H1 (cell line): Measurements from ENCODE around the gene ADNP2. TPM values are rescaled to one million over a fixed set of nuclear protein-coding genes. Genes with fewer than 3 reads are reported as not detected.

Experiments
- CTCF ChIA-PET: fragments of 300-600 bp; sonication (Branson Sonifier 250); formaldehyde crosslinking; loops from one replicate; lab custom pipeline; 2021; ENCODE audit not compliant: partially characterized antibody; lab: Charles Lee
- POLR2A ChIA-PET: fragments of 300-600 bp; sonication (Branson Sonifier 250); formaldehyde crosslinking; loops from one replicate; lab custom pipeline; 2021; ENCODE audit warnings: inconsistent platforms; ENCODE audit not compliant: partially characterized antibody; lab: Charles Lee
- DNase-seq, 2 experiments: peaks; one replicate each; pipeline versions ENCODE4 v3.0.0 to v3.0.0-alpha.2; 2010 to 2022; ENCODE audit warnings: low spot score in 2 of 2, low read depth in 1 of 2, mixed read lengths in 1 of 2
- FAIRE-seq: peaks from 2 replicates; lab custom pipeline; 2011; peaks lifted over from hg19 to GRCh38; lab: Jason Lieb, UNC
- H2AFZ ChIP-seq: 2 replicates; pipeline ENCODE4 v1.8.1; 2012; ENCODE audit warnings: low read length, inconsistent platforms
- H2AK5ac ChIP-seq: 2 replicates; pipeline ENCODE4 v1.6.1; 2013; ENCODE audit warnings: low read depth, low read length
- H2BK120ac ChIP-seq: replicated peaks from 2 replicates; pipeline ENCODE3; 2013; ENCODE audit warnings: low read depth, low read length, inconsistent platforms
- H2BK12ac ChIP-seq: 2 replicates; pipeline ENCODE4 v1.6.1; 2013; ENCODE audit warnings: low read depth, low read length
- H2BK15ac ChIP-seq: 2 replicates; pipeline ENCODE4 v1.6.1; 2013; ENCODE audit warnings: low read length
- H2BK20ac ChIP-seq: 2 replicates; pipeline ENCODE4 v1.6.1; 2013; ENCODE audit warnings: low read length
- H2BK5ac ChIP-seq: 2 replicates; pipeline ENCODE4 v1.6.1; 2013; ENCODE audit warnings: low read depth, low read length
- H3K14ac ChIP-seq: 2 replicates; pipeline ENCODE4 v1.6.1; 2013; ENCODE audit warnings: inconsistent platforms; ENCODE audit not compliant: insufficient read length
- H3K18ac ChIP-seq: 2 replicates; pipeline ENCODE4 v1.6.1; 2013; ENCODE audit warnings: low read length; ENCODE audit errors: extremely low read depth
- H3K23ac ChIP-seq: 2 replicates; pipeline ENCODE4 v1.6.1; 2013; ENCODE audit warnings: inconsistent platforms; ENCODE audit not compliant: insufficient read length
- H3K23me2 ChIP-seq: 2 replicates; pipeline ENCODE4 v1.6.1; 2013; ENCODE audit warnings: low read depth, low read length
- H3K27ac ChIP-seq: 2 replicates; pipeline ENCODE4 v1.6.1; 2011; ENCODE audit warnings: low read depth, low read length, inconsistent platforms
- H3K27me3 ChIP-seq, 4 experiments: replicated peaks in 1 of 4; 1 replicate in 1 of 4; 2 replicates in 3 of 4; pipeline versions ENCODE4 v1.6.1 to v1.8.1; 2011 to 2013; ENCODE audit warnings: low read length in 3 of 4, mild to moderate bottlenecking in 3 of 4, inconsistent platforms in 2 of 4, mixed read lengths in 2 of 4, moderate library complexity in 1 of 4; ENCODE audit not compliant: control insufficient read depth in 3 of 4, insufficient read depth in 3 of 4; ENCODE audit errors: extremely low read depth in 1 of 4
- H3K36me3 ChIP-seq, 4 experiments: 2 replicates each; pipeline versions ENCODE4 v1.6.1 to v1.8.1; 2011 to 2013; ENCODE audit warnings: mild to moderate bottlenecking in 4 of 4, low read length in 3 of 4, moderate library complexity in 2 of 4, control low read depth in 1 of 4, inconsistent platforms in 1 of 4; ENCODE audit not compliant: insufficient read depth in 4 of 4, control insufficient read depth in 2 of 4
- H3K4ac ChIP-seq: replicated peaks from 2 replicates; pipeline ENCODE3; 2013; ENCODE audit warnings: low read length, low read depth, mixed read lengths, inconsistent platforms; ENCODE audit not compliant: insufficient read length
- H3K4me1 ChIP-seq, 4 experiments: replicated peaks in 1 of 4; 1 replicate in 1 of 4; 2 replicates in 3 of 4; pipeline versions ENCODE4 v1.6.1 to v1.8.1; 2011 to 2013; ENCODE audit warnings: low read length in 3 of 4, inconsistent platforms in 2 of 4, mixed read lengths in 1 of 4; ENCODE audit not compliant: insufficient read depth in 4 of 4, control insufficient read depth in 3 of 4
- H3K4me2 ChIP-seq, 2 experiments: 2 replicates each; pipeline versions ENCODE4 v1.6.1 to v1.8.1; 2011 to 2013; ENCODE audit warnings: low read depth in 2 of 2, low read length in 2 of 2, control low read depth in 1 of 2, inconsistent platforms in 1 of 2, mild to moderate bottlenecking in 1 of 2; ENCODE audit not compliant: insufficient read depth in 1 of 2
- H3K4me3 ChIP-seq, 4 experiments: fragments of 200-600, 300-600 bp in 1 of 4; sonication (generic), shearing (Covaris generic), sonication (Bioruptor Twin) in 1 of 4; 2 replicates each; pipeline versions ENCODE4 v1.5.1 to v1.8.1; 2011 to 2016; ENCODE audit warnings: low read length in 4 of 4, low read depth in 3 of 4, control low read depth in 2 of 4, inconsistent platforms in 2 of 4, mild to moderate bottlenecking in 2 of 4, mixed read lengths in 1 of 4, moderate library complexity in 1 of 4; ENCODE audit not compliant: insufficient read depth in 2 of 4; ENCODE audit errors: extremely low read depth in 1 of 4
- H3K56ac ChIP-seq: replicated peaks from 2 replicates; pipeline ENCODE3; 2013; ENCODE audit warnings: low read depth, mild to moderate bottlenecking, mixed read lengths, low read length, inconsistent platforms; ENCODE audit not compliant: insufficient read length
- H3K79me1 ChIP-seq: 2 replicates; pipeline ENCODE4 v1.6.1; 2013; ENCODE audit warnings: low read depth, low read length, control low read depth
- H3K79me2 ChIP-seq, 2 experiments: 2 replicates each; pipeline versions ENCODE4 v1.6.1 to v1.8.1; 2012 to 2013; ENCODE audit warnings: low read length in 2 of 2, mild to moderate bottlenecking in 2 of 2, inconsistent platforms in 1 of 2; ENCODE audit not compliant: insufficient read depth in 2 of 2, control insufficient read depth in 1 of 2
- H3K9ac ChIP-seq, 4 experiments: replicated peaks in 1 of 4; 1 replicate in 1 of 4; 2 replicates in 3 of 4; pipeline versions ENCODE4 v1.6.1 to v1.8.1; 2011 to 2013; ENCODE audit warnings: low read depth in 3 of 4, low read length in 3 of 4, control low read depth in 2 of 4, mild to moderate bottlenecking in 2 of 4, moderate library complexity in 2 of 4, inconsistent platforms in 1 of 4; ENCODE audit errors: extremely low read depth in 1 of 4
- H3K9me3 ChIP-seq, 2 experiments: 2 replicates each; pipeline versions ENCODE4 v1.6.1 to v1.8.1; 2012 to 2013; ENCODE audit warnings: mild to moderate bottlenecking in 2 of 2, moderate library complexity in 2 of 2, control low read depth in 1 of 2, inconsistent platforms in 1 of 2, low read depth in 1 of 2, low read length in 1 of 2, mixed read lengths in 1 of 2; ENCODE audit not compliant: insufficient read depth in 2 of 2
- H4K20me1 ChIP-seq, 2 experiments: replicated peaks in 1 of 2; 2 replicates each; pipeline versions ENCODE3 to v1.8.1; 2011 to 2013; ENCODE audit warnings: inconsistent platforms in 2 of 2, low read length in 2 of 2, mild to moderate bottlenecking in 1 of 2; ENCODE audit not compliant: insufficient read depth in 2 of 2, control insufficient read depth in 1 of 2
- H4K5ac ChIP-seq: 2 replicates; pipeline ENCODE4 v1.6.1; 2013; ENCODE audit warnings: low read length, low read depth, mixed read lengths, inconsistent platforms; ENCODE audit not compliant: insufficient read length
- H4K8ac ChIP-seq: 2 replicates; pipeline ENCODE4 v1.8.0; 2013; ENCODE audit warnings: mild to moderate bottlenecking, moderate library complexity, low read length, inconsistent platforms; ENCODE audit not compliant: insufficient read depth; ENCODE audit errors: extremely low read depth
- H4K91ac ChIP-seq: replicated peaks from 2 replicates; pipeline ENCODE3; 2013; ENCODE audit warnings: low read length, mixed read lengths, inconsistent platforms; ENCODE audit not compliant: insufficient read length
- ASH2L ChIP-seq: fragments of 200-600, 300-600 bp; sonication (generic); IDR thresholded peaks from one replicate; pipeline ENCODE4 v1.7.1; 2017; ENCODE audit warnings: low read length
- BCL11A ChIP-seq, 2 experiments: IDR thresholded peaks; one replicate each; pipeline ENCODE4 v1.6.1; 2011; ENCODE audit warnings: low read depth in 2 of 2, low read length in 2 of 2, mild to moderate bottlenecking in 2 of 2
- CTBP2 ChIP-seq: IDR thresholded peaks from 2 replicates; pipeline ENCODE4 v1.7.0; 2011; ENCODE audit warnings: borderline replicate concordance, mild to moderate bottlenecking, moderate library complexity, mixed read lengths, low read length; ENCODE audit not compliant: insufficient read depth, insufficient read length
- EZH2 ChIP-seq: fragments of 200-600 bp; sonication (generic); IDR thresholded peaks from 2 replicates; pipeline ENCODE4 v1.7.1; 2012; ENCODE audit warnings: low read depth, mild to moderate bottlenecking, moderate library complexity, low read length, inconsistent platforms; ENCODE audit not compliant: severe bottlenecking
- PHF8 ChIP-seq: fragments of 200-600 bp; sonication (generic); conservative IDR thresholded peaks from 2 replicates; pipeline ENCODE4 v1.7.1; 2012; ENCODE audit warnings: low read depth, mild to moderate bottlenecking, inconsistent platforms, low read length, moderate library complexity
- POU5F1 ChIP-seq: IDR thresholded peaks from 2 replicates; pipeline ENCODE4 v1.6.1; 2011; ENCODE audit warnings: low read depth, mild to moderate bottlenecking, low read length, moderate library complexity
- TAF7 ChIP-seq: optimal IDR thresholded peaks from 2 replicates; pipeline ENCODE3; 2011; ENCODE audit warnings: low read depth, mild to moderate bottlenecking, inconsistent platforms, low read length, moderate library complexity, borderline replicate concordance
- TBP ChIP-seq: IDR thresholded peaks from 2 replicates; pipeline ENCODE4 v1.6.1; 2011; ENCODE audit warnings: low read depth, low read length, improper control_type of control experiment
- YY1 ChIP-seq: IDR thresholded peaks from 2 replicates; pipeline ENCODE4 v1.6.1; 2011; ENCODE audit warnings: low read depth, mild to moderate bottlenecking, low read length
- WGBS, 2 experiments: shearing (Covaris generic) in 1 of 2; methylation state at CpG; one replicate each; pipeline versions ENCODE4 v1.1.6 to v1.1.7; 2013 to 2015; ENCODE audit warnings: low lambda C conversion rate in 2 of 2, mixed read lengths in 2 of 2, inconsistent platforms in 1 of 2, low coverage in 1 of 2, missing lambda C conversion rate in 1 of 2; ENCODE audit not compliant: insufficient replicate concordance in 2 of 2, insufficient coverage in 1 of 2, insufficient read length in 1 of 2; ENCODE audit errors: extremely low coverage in 1 of 2, missing lambda C conversion rate in 1 of 2; 5-methylcytosine and 5-hydroxymethylcytosine counted together
- polyA plus RNA-seq, 7 experiments: library from polyadenylated mRNA; depleted of rRNA in 3 of 7; stranded (reverse) in 5 of 7; unstranded in 2 of 7; fragments of >200 nt in 5 of 7; fragments of 200-250 nt in 2 of 7; gene quantifications; 1 replicate in 5 of 7; 2 replicates in 1 of 7; 4 replicates in 1 of 7; pipeline versions ENCODE4 v1.2.1 to v1.2.3, GENCODE V29; 2011 to 2013; ENCODE audit warnings: missing spikeins in 2 of 7, mixed read lengths in 2 of 7
- total RNA-seq: library from RNA; stranded (reverse); fragmentation: NEBNext Ultra II Directional; extraction: Animal tissue kit (Norgen Biotek cat#: 25700); gene quantifications from 2 replicates; pipeline ENCODE4 v1.2.1, GENCODE V29; 2021

The ADNP2 gene
- total and polyA plus RNA-seq, 2 of the 8 experiments (the other 6 are each of a cell fraction or from before 2014, with no cell fraction given): 25.1 to 61.6 TPM

- 91% methylated on average over 13 of the region's 13 CpGs; no CpG with 5 or more reads in 1 of the 2 experiments for WGBS, 2 experiments
- Histone ChIP-seq H3K4ac (no peak overlapping the region), H2BK5ac (no peak overlapping the region), H2AK5ac (no peak overlapping the region), H2AFZ (no peak overlapping the region), H3K36me3 (no peaks in the 10 kb centered on the region), H3K27me3 (no peaks in the 10 kb centered on the region), H3K9ac (no peak overlapping the region), H4K5ac (no peak overlapping the region), H2BK15ac (no peak overlapping the region), H2BK20ac (no peak overlapping the region), H3K23me2 (no peaks in the 10 kb centered on the region), H2BK120ac (no peak overlapping the region), H3K27ac (no peak overlapping the region), H3K79me1 (peaks cover 5% of the 10 kb centered on the region), H3K79me2 (no peaks in the 10 kb centered on the region), H4K20me1 (peaks cover 0 to 14% of the 10 kb centered on the region in 2 experiments), H3K4me3 (no peak overlapping the region), H4K8ac (no peak overlapping the region; the same call in 1 of the 2 replicates), H3K14ac (no peak overlapping the region), H3K4me2 (no peak overlapping the region), H3K4me1 (peaks cover 0 to 10% (median 3%) of the 10 kb centered on the region in 4 experiments; a peak in 5 of 7 replicates), H3K23ac (no peak overlapping the region), H3K18ac (no peak overlapping the region), H4K91ac (no peak overlapping the region), H3K56ac (no peak overlapping the region), H2BK12ac (no peak overlapping the region)
- ChIA-PET CTCF (interaction anchor here (0.9 to 4.2 kb wide), 6 partner anchors 9 to 64 kb away, joined by 3 to 27 read pairs (median 4); partner anchors contain the start of gene PARD6G), POLR2A (interaction anchor here (2.1 kb wide), 1 partner anchor 13 kb away, joined by 6 read pairs; no protein-coding TSS in a partner anchor)
- DNase-seq: no peak
- no peak for TF ChIP-seq YY1
- no peak for TF ChIP-seq POU5F1
- TF ChIP-seq ASH2L: no peak
- no peak for TF ChIP-seq TBP
- no peak for TF ChIP-seq CTBP2
- TF ChIP-seq EZH2: no peak
- no peak for TF ChIP-seq BCL11A (IDR thresholded peaks at IDR 0.05; ENCODE audit: low read depth in 2 of 2, low read length in 2 of 2)
- TF ChIP-seq PHF8: no peak
- TF ChIP-seq TAF7: no peak
- TF ChIP-seq, all 59 proteins: peak for 0
- FAIRE-seq: no peak
- peaks cover 0 to 2% of the 10 kb centered on the region in 2 experiments; a peak in 2 of 4 replicates for H3K9me3 ChIP-seq
Observed at GRCh38 chr18:80183273-80184050, 74.4 kb downstream of the ADNP2 start.
